Colonic mucosa (tissue), 4 donors: ENCODE measurements around the gene ZNF785. TPM values are rescaled to one million over a fixed set of nuclear protein-coding genes. Genes with fewer than 3 reads are reported as not detected.

Source experiments
- DNase-seq: peaks from one replicate; pipeline ENCODE4 v3.0.0-alpha.2; 2020
- H3K27ac ChIP-seq: fragments of 200-600 bp; one replicate; pipeline ENCODE4 v1.8.0; 2021
- H3K27me3 ChIP-seq: fragments of 200-600 bp; one replicate; pipeline ENCODE4 v1.8.0; 2021
- H3K36me3 ChIP-seq: fragments of 200-600 bp; one replicate; pipeline ENCODE4 v1.8.0; 2021
- H3K4me1 ChIP-seq: fragments of 200-600 bp; one replicate; pipeline ENCODE4 v1.8.0; 2021; ENCODE audit warnings: mild to moderate bottlenecking
- H3K4me3 ChIP-seq: fragments of 200-600 bp; one replicate; pipeline ENCODE4 v1.8.0; 2021
- H3K9ac ChIP-seq, 2 donors: one replicate each; pipeline ENCODE4 v1.7.0; 2013; ENCODE audit warnings: control low read depth in 2 of 2, low read depth in 2 of 2, low read length in 2 of 2
- H3K9me3 ChIP-seq: fragments of 200-600 bp; one replicate; pipeline ENCODE4 v1.8.0; 2021
- intact Hi-C: fragments of 100-400 bp; cut with DNase I; formaldehyde crosslinking; loops from one replicate; pipeline ENCODE4 v1.14.1; 2022
- total RNA-seq, 2 donors: library from RNA; stranded (reverse); fragmentation: NEBNext Ultra II Directional in 1 of 2; extraction: Animal tissue kit (Norgen Biotek cat#: 25700) in 1 of 2; gene quantifications; one replicate each; pipeline ENCODE4 v1.2.1, GENCODE V29; 2021
- TF ChIP-seq, protein P1 (sequence below): fragments of 200-600 bp; IDR thresholded peaks from one replicate; pipeline ENCODE4 v1.8.0; 2022; ENCODE audit warnings: antibody characterized with exemption, mild to moderate bottlenecking
- donor health status: healthy.
- donor health status: DM: no; HTN: no; CAD: no.
- donor health status: DM: no; HTN: no; CAD: no.

Gene ZNF785
- total RNA-seq, 2 donors from 2014 or later = 12.7 to 13.3 TPM

DNA sequence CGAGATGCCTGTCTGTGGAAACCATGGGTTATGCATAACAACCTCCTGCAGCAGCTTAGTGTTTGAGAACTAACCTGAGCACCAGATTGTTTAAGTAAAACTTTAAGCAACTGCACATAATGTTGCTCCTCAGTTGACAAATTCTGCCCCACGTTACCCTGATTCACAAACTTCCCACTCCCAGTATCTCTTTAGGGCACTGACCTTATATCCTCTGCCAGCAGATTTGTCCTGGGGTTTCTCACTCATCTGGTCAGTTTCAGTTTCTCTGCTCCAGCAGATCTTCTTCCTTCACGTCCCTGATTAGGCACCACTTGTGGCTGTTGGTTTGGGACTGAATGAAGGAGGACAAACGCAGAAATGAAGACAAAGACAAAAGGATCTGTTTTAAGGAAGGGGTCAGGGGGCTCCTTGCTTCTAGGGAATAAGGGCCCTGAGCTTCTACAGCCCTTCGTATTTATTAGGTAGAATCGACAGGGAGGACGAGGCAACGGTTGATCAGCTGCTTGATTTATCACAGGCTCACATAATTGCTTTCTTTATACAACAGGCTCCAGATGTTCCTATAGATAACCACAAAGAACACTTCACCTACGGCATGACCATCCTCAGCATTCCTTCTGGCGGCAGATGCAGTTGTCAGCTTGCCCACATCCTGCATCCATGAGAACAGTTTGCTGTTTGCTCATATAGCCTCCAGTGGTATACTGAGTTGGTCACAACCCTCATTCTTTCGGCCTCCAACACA lies 38.2 kb upstream of the ZNF785 start:
- TF ChIP-seq, protein P1, sequence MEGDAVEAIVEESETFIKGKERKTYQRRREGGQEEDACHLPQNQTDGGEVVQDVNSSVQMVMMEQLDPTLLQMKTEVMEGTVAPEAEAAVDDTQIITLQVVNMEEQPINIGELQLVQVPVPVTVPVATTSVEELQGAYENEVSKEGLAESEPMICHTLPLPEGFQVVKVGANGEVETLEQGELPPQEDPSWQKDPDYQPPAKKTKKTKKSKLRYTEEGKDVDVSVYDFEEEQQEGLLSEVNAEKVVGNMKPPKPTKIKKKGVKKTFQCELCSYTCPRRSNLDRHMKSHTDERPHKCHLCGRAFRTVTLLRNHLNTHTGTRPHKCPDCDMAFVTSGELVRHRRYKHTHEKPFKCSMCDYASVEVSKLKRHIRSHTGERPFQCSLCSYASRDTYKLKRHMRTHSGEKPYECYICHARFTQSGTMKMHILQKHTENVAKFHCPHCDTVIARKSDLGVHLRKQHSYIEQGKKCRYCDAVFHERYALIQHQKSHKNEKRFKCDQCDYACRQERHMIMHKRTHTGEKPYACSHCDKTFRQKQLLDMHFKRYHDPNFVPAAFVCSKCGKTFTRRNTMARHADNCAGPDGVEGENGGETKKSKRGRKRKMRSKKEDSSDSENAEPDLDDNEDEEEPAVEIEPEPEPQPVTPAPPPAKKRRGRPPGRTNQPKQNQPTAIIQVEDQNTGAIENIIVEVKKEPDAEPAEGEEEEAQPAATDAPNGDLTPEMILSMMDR = no peak
- H3K4me3 ChIP-seq = no peak overlapping the region
- H3K4me1 ChIP-seq = no peaks in the 10 kb centered on the region
- no peaks in the 10 kb centered on the region for H3K27me3 ChIP-seq
- intact Hi-C loops = loop anchor here (10.0 kb wide), 1 partner anchor 189 kb away; the partner anchor contains the start of gene DCTPP1
- H3K9ac ChIP-seq = no peak overlapping the region
- H3K27ac ChIP-seq = no peak overlapping the region
- DNase-seq = no peak
- H3K36me3 ChIP-seq = no peaks in the 10 kb centered on the region
- H3K9me3 ChIP-seq = no peaks in the 10 kb centered on the region

DNA sequence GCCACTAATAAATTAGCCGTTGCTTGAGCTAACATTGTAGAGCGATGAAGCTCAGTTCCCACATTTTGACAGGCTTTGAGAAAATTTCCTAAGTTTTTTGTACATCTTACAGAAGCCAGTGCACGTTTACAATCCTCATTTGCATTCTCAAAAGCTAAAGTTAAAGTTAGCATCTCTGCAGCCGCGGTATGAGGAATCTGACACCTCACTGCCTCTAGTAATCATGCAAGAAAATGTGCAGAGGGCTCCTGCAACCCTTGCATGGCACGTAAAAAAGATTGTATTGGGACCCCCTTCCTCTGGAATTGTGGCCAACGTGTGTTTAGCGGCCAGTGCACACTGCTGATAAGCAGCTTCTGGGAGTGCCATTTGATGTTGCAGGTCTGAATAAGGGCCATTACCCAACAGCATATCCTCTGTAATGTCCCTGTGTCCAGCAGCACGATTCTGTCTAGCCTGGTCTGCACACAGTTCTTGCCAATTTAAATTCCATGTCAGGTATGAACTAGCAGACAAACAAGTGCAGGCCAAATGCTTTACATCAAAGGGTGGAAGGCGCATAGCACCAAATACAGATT lies 37.0 kb upstream of the ZNF785 start:
- no peak for DNase-seq
- TF ChIP-seq, protein P1 = no peak
- Histone ChIP-seq H3K4me3 (no peak overlapping the region), H3K27ac (no peak overlapping the region), H3K9ac (no peak overlapping the region), H3K27me3 (peaks cover 4% of the 10 kb centered on the region), H3K36me3 (no peaks in the 10 kb centered on the region), H3K4me1 (no peaks in the 10 kb centered on the region), H3K9me3 (no peaks in the 10 kb centered on the region)
- intact Hi-C loops = loop anchor here (10.0 kb wide), 1 partner anchor 188 kb away; the partner anchor contains the start of gene DCTPP1

DNA sequence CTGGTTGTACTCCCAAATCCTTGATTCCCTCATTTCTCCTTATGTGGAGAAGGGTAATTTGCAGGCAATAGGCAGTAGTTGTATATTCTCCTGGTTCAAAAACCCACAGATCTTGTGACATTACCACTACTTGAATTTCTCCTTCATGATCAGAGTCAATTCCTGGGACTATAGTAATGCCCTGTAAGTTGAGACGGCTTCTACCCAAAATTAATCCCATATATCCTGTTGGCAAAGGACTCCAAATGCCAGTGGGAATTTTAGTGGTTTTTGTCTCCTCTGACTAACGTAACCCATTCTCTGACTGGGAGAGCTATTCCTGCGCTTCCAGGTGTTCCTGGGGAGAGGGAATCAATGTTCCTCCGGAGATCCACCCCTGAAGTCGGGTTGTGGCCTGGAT lies 36.3 kb upstream of the ZNF785 start:
- Histone ChIP-seq H3K36me3 (no peaks in the 10 kb centered on the region), H3K27ac (no peak overlapping the region), H3K27me3 (peaks cover 4% of the 10 kb centered on the region), H3K4me3 (no peak overlapping the region), H3K9me3 (no peaks in the 10 kb centered on the region), H3K9ac (no peak overlapping the region), H3K4me1 (no peaks in the 10 kb centered on the region)
- TF ChIP-seq, protein P1 = no peak
- intact Hi-C loops = loop anchor here (10.0 kb wide), 1 partner anchor 187 kb away; the partner anchor contains the start of gene DCTPP1
- DNase-seq = no peak

DNA sequence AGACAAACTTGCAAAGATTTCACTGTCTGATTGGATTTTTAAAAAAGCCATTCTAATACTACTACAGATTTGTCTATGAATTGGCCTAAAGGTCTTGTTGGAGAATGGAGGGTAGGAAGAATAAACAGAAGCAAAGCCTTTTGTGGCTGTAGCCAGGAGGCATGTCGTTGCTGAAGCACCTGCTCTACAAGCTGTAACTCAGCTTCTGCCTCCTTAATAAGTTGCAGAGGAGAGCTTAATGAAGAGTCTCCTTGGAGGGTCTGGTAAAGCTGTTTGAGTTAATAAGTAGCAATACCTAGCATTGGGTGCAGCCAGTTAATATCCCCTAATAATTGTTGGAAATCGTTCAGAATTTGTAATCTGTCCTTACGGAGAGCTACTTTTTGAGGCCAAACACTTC lies 34.7 kb upstream of the ZNF785 start:
- intact Hi-C loops = loop anchor here (10.0 kb wide), 1 partner anchor 185 kb away; the partner anchor contains the start of gene DCTPP1
- Histone ChIP-seq H3K27ac (no peak overlapping the region), H3K27me3 (peaks cover 4% of the 10 kb centered on the region), H3K4me3 (no peak overlapping the region), H3K9me3 (no peaks in the 10 kb centered on the region), H3K4me1 (no peaks in the 10 kb centered on the region), H3K36me3 (no peaks in the 10 kb centered on the region), H3K9ac (no peak overlapping the region)
- DNase-seq = no peak
- TF ChIP-seq, protein P1 = no peak

DNA sequence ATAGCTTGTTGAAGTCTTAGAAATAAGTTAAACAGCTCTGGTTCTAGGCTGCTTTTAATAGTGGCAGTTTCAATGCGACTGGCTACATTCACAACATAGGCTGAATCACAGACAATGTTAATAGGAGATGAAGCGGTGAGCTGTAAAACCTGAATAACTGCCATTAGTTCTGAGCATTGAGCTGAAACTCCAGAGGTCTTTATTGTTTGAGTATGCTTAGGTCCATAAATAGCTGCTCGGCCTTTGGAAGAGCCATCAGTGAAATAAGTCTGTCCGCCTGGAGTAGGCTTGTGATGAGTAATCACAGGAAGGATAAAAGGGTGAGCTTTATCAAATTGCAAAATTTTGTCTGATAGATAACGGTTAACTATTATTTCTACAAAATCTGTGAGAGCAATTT lies 34.1 kb upstream of the ZNF785 start:
- TF ChIP-seq, protein P1 = no peak
- H3K27ac ChIP-seq = no peak overlapping the region

More for the DNA sequence above, 34.1 kb upstream of the ZNF785 start:
- intact Hi-C loops = loop anchor here (10.0 kb wide), 1 partner anchor 185 kb away; the partner anchor contains the start of gene DCTPP1
- Histone ChIP-seq H3K9me3 (no peaks in the 10 kb centered on the region), H3K4me3 (no peak overlapping the region), H3K9ac (no peak overlapping the region), H3K36me3 (no peaks in the 10 kb centered on the region), H3K4me1 (no peaks in the 10 kb centered on the region), H3K27me3 (peaks cover 4% of the 10 kb centered on the region)
- no peak for DNase-seq
